ENCODE results near the gene CMC2. TPM values are rescaled to one million over a fixed set of nuclear protein-coding genes. Genes with fewer than 3 reads are reported as not detected.

CMC2 gene
- total RNA-seq, 1 donor from 2014 or later: 4.0 TPM

- no peak for TF ChIP-seq CTCF (IDR thresholded peaks at IDR 0.05)
- Histone ChIP-seq H3K27me3 (no peaks in the 10 kb centered on the region), H3K4me3 (peak overlapping the region in 1 of 2 donors; percentile 8), H3K27ac (peak overlapping the region in 1 of 2 donors; percentile 31), H3K9me3 (no peaks in the 10 kb centered on the region), H3K36me3 (no peaks in the 10 kb centered on the region), H3K4me1 (peaks cover 5 to 7% of the 10 kb centered on the region in 2 donors)
- intact Hi-C loops (cut with DNase I): loop anchor here (10.0 kb wide), 2 partner anchors 393 to 507 kb away; partner anchors contain the start of genes CMIP and DYNLRB2
- DNase-seq (ENCODE audit: low spot score in 2 of 2): peak in 1 of 2 donors; percentile 82
Measured at GRCh38 chr16:80938004-80938878, 68.4 kb downstream of the CMC2 start.

GRCh38 chr16:80936410-80936809, 70.3 kb downstream of the CMC2 start:
- H3K27me3 ChIP-seq: no peaks in the 10 kb centered on the region
- no peaks in the 10 kb centered on the region for H3K9me3 ChIP-seq
- no peaks in the 10 kb centered on the region for H3K36me3 ChIP-seq
- no peak overlapping the region for H3K27ac ChIP-seq
- H3K4me3 ChIP-seq: no peak overlapping the region
- no peak for TF ChIP-seq CTCF (IDR thresholded peaks at IDR 0.05)
- H3K4me1 ChIP-seq: peaks cover 7 to 8% of the 10 kb centered on the region in 2 donors
- intact Hi-C loops (cut with DNase I): loop anchor here (10.0 kb wide), 2 partner anchors 392 to 508 kb away; partner anchors contain the start of genes CMIP and DYNLRB2
- DNase-seq (ENCODE audit: low spot score in 2 of 2): no peak

GRCh38 chr16:80935691-80936090, 71.0 kb downstream of the CMC2 start:
- H3K4me3 ChIP-seq: no peak overlapping the region
- TF ChIP-seq CTCF (IDR thresholded peaks at IDR 0.05): no peak
- H3K27me3 ChIP-seq: no peaks in the 10 kb centered on the region
- H3K9me3 ChIP-seq: no peaks in the 10 kb centered on the region
- intact Hi-C loops (cut with DNase I): loop anchor here (10.0 kb wide), 2 partner anchors 391 to 509 kb away; partner anchors contain the start of genes CMIP and DYNLRB2
- H3K27ac ChIP-seq: no peak overlapping the region
- DNase-seq (ENCODE audit: low spot score in 2 of 2): no peak
- H3K36me3 ChIP-seq: no peaks in the 10 kb centered on the region
- peaks cover 7 to 8% of the 10 kb centered on the region in 2 donors for H3K4me1 ChIP-seq

GRCh38 chr16:80932708-80933095, 74.0 kb downstream of the CMC2 start:
- intact Hi-C loops (cut with DNase I): loop anchor here (1.0 to 10.0 kb wide), 6 partner anchors 32 to 512 kb away; partner anchors contain the start of genes CENPN, CMC2, CMIP and DYNLRB2
- TF ChIP-seq CTCF (IDR thresholded peaks at IDR 0.05): no peak
- Histone ChIP-seq H3K27ac (peak overlapping the region; percentile 89 to 94), H3K27me3 (no peaks in the 10 kb centered on the region), H3K4me1 (peaks cover 7% of the 10 kb centered on the region in 2 donors), H3K4me3 (peak overlapping the region; percentile 63 to 67), H3K9me3 (no peaks in the 10 kb centered on the region), H3K36me3 (no peaks in the 10 kb centered on the region)
- peak; percentile 27 to 92 for DNase-seq (ENCODE audit: low spot score in 2 of 2)

- DNase-seq (ENCODE audit: low spot score in 2 of 2): peak in 1 of 2 donors; percentile 69
- H3K9me3 ChIP-seq: no peaks in the 10 kb centered on the region
- H3K36me3 ChIP-seq: no peaks in the 10 kb centered on the region
- H3K4me1 ChIP-seq: peaks cover under 1 to 2% of the 10 kb centered on the region in 2 donors
- peak in 1 of 3 experiments; percentile 4 for TF ChIP-seq CTCF (IDR thresholded peaks at IDR 0.05)
- intact Hi-C loops (cut with DNase I): loop anchor here (1.0 to 10.0 kb wide), 6 partner anchors 32 to 513 kb away; partner anchors contain the start of genes CENPN, CMC2, CMIP and DYNLRB2
- H3K4me3 ChIP-seq: peak overlapping the region; percentile 63 to 67
- H3K27me3 ChIP-seq: no peaks in the 10 kb centered on the region
- peak overlapping the region; percentile 89 to 94 for H3K27ac ChIP-seq
Measured at GRCh38 chr16:80931801-80932707, 74.6 kb downstream of the CMC2 start.
